Activated CD4-positive, alpha-beta memory T cell treated with anti-CD3 and anti-CD28 coated beads for 36 hours (primary cell): ENCODE results near the gene KRT84. TPM values are rescaled to one million over a fixed set of nuclear protein-coding genes. Genes with fewer than 3 reads are reported as not detected.
A peak's percentile ranks its signal among the peaks of the same experiment; 100 is the strongest.

Experiments used
- CTCF ChIA-PET: fragments of 350-600 bp; sonication (Branson Sonifier 250); formaldehyde crosslinking; loops from one replicate; lab custom pipeline; 2021; ENCODE audit warnings: antibody characterized with exemption, inconsistent platforms; lab: Charles Lee
- POLR2A ChIA-PET: fragments of 350-600 bp; sonication (Branson Sonifier 250); formaldehyde crosslinking; loops from one replicate; lab custom pipeline; 2021; ENCODE audit warnings: antibody characterized with exemption; lab: Charles Lee
- DNase-seq: peaks from one replicate; pipeline ENCODE4 v3.0.0-alpha.2; 2020
- H3K27ac Mint-ChIP-seq: one replicate; pipeline ENCODE4 v1.8.0; 2021; ENCODE audit warnings: mixed read lengths
- H3K27me3 Mint-ChIP-seq: one replicate; pipeline ENCODE4 v1.8.0; 2021; ENCODE audit warnings: mixed read lengths
- H3K36me3 Mint-ChIP-seq: one replicate; pipeline ENCODE4 v1.8.0; 2021; ENCODE audit warnings: mixed read lengths
- H3K4me1 Mint-ChIP-seq: one replicate; pipeline ENCODE4 v1.8.0; 2021; ENCODE audit warnings: low read depth, mixed read lengths
- H3K4me3 Mint-ChIP-seq: one replicate; pipeline ENCODE4 v1.8.0; 2021; ENCODE audit warnings: mild to moderate bottlenecking, mixed read lengths
- H3K9me3 Mint-ChIP-seq: one replicate; pipeline ENCODE4 v1.8.0; 2021; ENCODE audit warnings: mixed read lengths
- intact Hi-C: fragments of 100-400 bp; cut with micrococcal nuclease; formaldehyde crosslinking; loops from one replicate; pipeline ENCODE4 v1.15.1; 2023
- total RNA-seq, 2 experiments: library from RNA; stranded (reverse); gene quantifications; one replicate each; pipeline ENCODE4 v1.2.3, GENCODE V29; 2021

KRT84 gene
- total RNA-seq, 2 experiments from 2014 or later, result not detected

- H3K9me3 Mint-ChIP-seq, result no peaks in the 10 kb centered on the region
- ChIA-PET POLR2A (no interaction called here), CTCF (no interaction called here)
- no peak overlapping the region for H3K4me3 Mint-ChIP-seq
- DNase-seq, result no peak
- no peaks in the 10 kb centered on the region for H3K4me1 Mint-ChIP-seq
- H3K27ac Mint-ChIP-seq, result no peak overlapping the region
- peaks cover 4% of the 10 kb centered on the region for H3K27me3 Mint-ChIP-seq
- intact Hi-C loops, result no loop called here
- H3K36me3 Mint-ChIP-seq, result no peaks in the 10 kb centered on the region
Measured at GRCh38 chr12:52404951-52405350, 19.5 kb upstream of the KRT84 start.

DNA sequence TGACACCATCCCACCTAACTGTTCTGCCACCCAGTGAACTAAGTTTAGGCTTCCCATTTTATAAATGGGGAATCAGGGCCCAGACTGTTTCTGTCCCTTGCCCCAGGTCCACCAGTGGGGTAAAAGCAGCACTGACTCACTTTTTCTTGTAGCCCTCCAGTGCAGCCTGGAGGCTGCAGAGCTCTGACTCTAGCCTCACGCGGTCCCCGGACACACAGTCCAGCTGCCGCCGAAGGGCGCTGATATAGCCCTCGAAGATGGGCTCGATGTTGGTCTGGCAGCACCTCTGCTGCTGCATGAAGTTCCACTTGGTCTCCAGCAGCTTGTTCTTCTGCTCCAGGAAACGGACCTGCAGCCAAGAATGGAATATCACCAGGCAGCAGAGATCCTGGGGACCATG lies 18.1 kb upstream of the KRT84 start:
- Mint-ChIP-seq H3K36me3 (no peaks in the 10 kb centered on the region), H3K4me3 (no peak overlapping the region), H3K9me3 (no peaks in the 10 kb centered on the region), H3K4me1 (peaks cover 2% of the 10 kb centered on the region), H3K27me3 (peaks cover 3% of the 10 kb centered on the region), H3K27ac (no peak overlapping the region)
- DNase-seq, result no peak
- intact Hi-C loops, result no loop called here
- ChIA-PET POLR2A (no interaction called here), CTCF (no interaction called here)

DNA sequence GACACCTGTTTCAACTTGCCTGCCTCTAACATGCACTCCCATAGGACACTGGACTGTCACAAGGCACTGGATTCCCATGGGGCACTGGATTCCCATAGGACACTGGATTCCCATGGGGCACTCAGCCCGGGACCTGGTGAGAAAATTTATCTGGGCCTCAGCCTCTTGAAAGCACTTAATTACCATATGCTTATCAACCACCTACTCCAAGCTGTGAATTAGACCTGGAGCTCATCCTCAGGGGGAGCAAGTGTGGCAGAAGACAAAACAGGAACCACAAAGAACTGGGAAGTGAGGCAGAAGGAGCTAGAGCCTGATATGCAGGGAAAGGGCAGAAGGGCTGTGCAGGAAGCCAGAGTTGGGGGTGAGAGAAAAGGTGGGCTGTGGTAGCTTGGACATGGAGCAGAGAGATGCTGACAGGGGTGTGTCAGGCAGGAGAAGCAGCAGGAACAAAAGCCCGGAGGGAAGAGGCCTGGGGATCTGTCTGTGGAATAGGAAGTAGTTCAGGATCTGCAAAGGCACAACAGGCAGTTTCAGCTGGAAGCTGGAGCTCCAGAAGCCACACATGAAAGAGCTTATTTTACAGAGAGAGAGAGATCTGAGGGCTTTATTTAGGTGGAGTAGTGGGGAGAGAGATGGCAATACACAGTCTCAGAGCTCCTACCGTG lies 17.6 kb upstream of the KRT84 start:
- POLR2A ChIA-PET, result no interaction called here
- Mint-ChIP-seq H3K36me3 (no peaks in the 10 kb centered on the region), H3K4me3 (no peak overlapping the region), H3K9me3 (no peaks in the 10 kb centered on the region), H3K4me1 (peaks cover 2% of the 10 kb centered on the region), H3K27me3 (no peaks in the 10 kb centered on the region), H3K27ac (no peak overlapping the region)
- no peak for DNase-seq
- intact Hi-C loops, result no loop called here
- CTCF ChIA-PET, result no interaction called here

DNA sequence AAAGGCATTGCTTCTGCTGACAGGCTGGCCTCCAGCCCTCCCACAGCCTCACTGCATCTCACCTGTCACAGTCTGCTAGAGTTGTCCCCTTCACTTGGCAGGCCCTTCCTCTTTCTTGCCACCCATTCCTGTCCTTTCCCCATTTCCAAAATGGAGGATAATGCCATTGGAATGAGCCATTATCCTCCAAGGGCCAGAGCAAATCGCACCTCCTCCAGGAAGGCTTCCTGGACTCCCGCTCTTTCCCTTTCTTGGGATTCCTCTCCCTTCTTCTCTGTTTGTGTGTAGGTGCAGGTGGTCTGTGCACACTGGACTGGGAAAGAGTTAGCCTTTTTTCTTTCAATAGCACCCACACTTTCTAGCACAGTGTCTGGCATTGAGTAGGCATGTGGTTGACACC lies 16.9 kb upstream of the KRT84 start:
- no peaks in the 10 kb centered on the region for H3K27me3 Mint-ChIP-seq
- ChIA-PET POLR2A (interaction anchor here (1.1 kb wide), 1 partner anchor 10 kb away, joined by 5 read pairs; no protein-coding TSS in a partner anchor), CTCF (interaction anchor here (0.7 kb wide), 1 partner anchor 477 kb away, joined by 3 read pairs; no protein-coding TSS in a partner anchor)
- no peak overlapping the region for H3K27ac Mint-ChIP-seq
- H3K9me3 Mint-ChIP-seq, result no peaks in the 10 kb centered on the region
- H3K4me1 Mint-ChIP-seq, result peaks cover 2% of the 10 kb centered on the region
- no peak overlapping the region for H3K4me3 Mint-ChIP-seq
- DNase-seq, result no peak
- intact Hi-C loops, result no loop called here
- no peaks in the 10 kb centered on the region for H3K36me3 Mint-ChIP-seq

- DNase-seq, result no peak
- Mint-ChIP-seq H3K9me3 (no peaks in the 10 kb centered on the region), H3K4me1 (peaks cover 2% of the 10 kb centered on the region), H3K27me3 (no peaks in the 10 kb centered on the region), H3K36me3 (no peaks in the 10 kb centered on the region), H3K27ac (no peak overlapping the region), H3K4me3 (no peak overlapping the region)
- CTCF ChIA-PET, result interaction anchor here (0.7 to 1.0 kb wide), 2 partner anchors 21 to 478 kb away, joined by 3 read pairs; no protein-coding TSS in a partner anchor
- POLR2A ChIA-PET, result interaction anchor here (1.1 kb wide), 1 partner anchor 10 kb away, joined by 5 read pairs; no protein-coding TSS in a partner anchor
- intact Hi-C loops, result no loop called here
Measured at GRCh38 chr12:52401926-52402325, 16.5 kb upstream of the KRT84 start.

DNA sequence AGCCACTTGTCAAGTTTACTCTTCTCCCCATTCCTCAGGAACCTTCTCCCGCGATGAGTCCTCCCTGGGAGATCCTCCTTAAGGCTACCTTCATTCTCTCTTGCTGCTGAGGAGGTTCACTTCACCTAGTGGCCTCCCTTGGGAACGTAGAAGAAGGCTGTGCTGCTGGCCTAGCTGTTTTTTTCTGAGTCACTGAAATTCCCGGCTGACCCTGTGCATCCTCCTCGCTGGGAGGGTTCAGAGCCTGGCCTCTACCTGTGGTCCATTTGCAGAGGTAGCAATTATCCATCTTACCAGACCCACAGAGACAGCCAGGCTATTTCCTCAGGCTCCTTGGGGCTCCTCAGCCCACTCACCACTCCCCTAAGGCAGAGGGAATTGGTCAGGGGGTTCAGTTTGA lies 16.1 kb upstream of the KRT84 start:
- Mint-ChIP-seq H3K27ac (no peak overlapping the region), H3K4me1 (peaks cover 2% of the 10 kb centered on the region), H3K9me3 (no peaks in the 10 kb centered on the region), H3K36me3 (no peaks in the 10 kb centered on the region), H3K4me3 (no peak overlapping the region), H3K27me3 (no peaks in the 10 kb centered on the region)
- intact Hi-C loops, result no loop called here
- no peak for DNase-seq
- CTCF ChIA-PET, result interaction anchor here (1.0 kb wide), 1 partner anchor 21 kb away, joined by 3 read pairs; no protein-coding TSS in a partner anchor
- POLR2A ChIA-PET, result interaction anchor here (1.1 kb wide), 1 partner anchor 9 kb away, joined by 5 read pairs; no protein-coding TSS in a partner anchor

GRCh38 chr12:52400906-52401305 lies 15.5 kb upstream of the KRT84 start:
- no peaks in the 10 kb centered on the region for H3K9me3 Mint-ChIP-seq
- DNase-seq, result no peak
- H3K27me3 Mint-ChIP-seq, result no peaks in the 10 kb centered on the region
- H3K4me3 Mint-ChIP-seq, result no peak overlapping the region
- ChIA-PET POLR2A (no interaction called here), CTCF (interaction anchor here (1.0 kb wide), 1 partner anchor 20 kb away, joined by 3 read pairs; no protein-coding TSS in a partner anchor)
- H3K36me3 Mint-ChIP-seq, result no peaks in the 10 kb centered on the region
- intact Hi-C loops, result no loop called here
- H3K27ac Mint-ChIP-seq, result no peak overlapping the region
- peaks cover 2% of the 10 kb centered on the region for H3K4me1 Mint-ChIP-seq

DNA sequence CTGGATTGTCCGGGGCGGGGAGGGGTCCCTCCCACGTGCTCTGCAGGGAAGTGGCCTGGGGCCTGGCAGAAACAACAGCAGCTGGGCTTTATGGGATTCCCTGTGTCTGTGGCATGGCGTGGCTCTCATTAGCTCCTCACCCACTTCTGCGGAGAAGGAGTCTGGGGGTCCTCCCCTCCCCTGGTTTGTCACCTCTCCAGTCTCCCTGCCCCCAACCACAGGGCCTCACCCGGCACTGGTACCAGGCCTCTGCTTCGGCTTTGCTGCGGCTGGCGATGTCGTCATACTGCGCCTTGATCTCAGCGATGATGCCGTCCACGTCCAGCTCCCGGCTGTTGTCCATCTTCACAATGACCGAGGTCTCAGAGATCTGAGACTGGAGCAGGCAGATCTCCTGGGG lies 14.3 kb upstream of the KRT84 start:
- peaks cover 4% of the 10 kb centered on the region for H3K27me3 Mint-ChIP-seq
- ChIA-PET POLR2A (no interaction called here), CTCF (interaction anchor here (0.5 to 2.6 kb wide), 2 partner anchors 480 to 525 kb away, joined by 6 read pairs; no protein-coding TSS in a partner anchor)
- H3K4me1 Mint-ChIP-seq, result peaks cover 2% of the 10 kb centered on the region
- H3K4me3 Mint-ChIP-seq, result no peak overlapping the region
- no peak for DNase-seq
- no peaks in the 10 kb centered on the region for H3K9me3 Mint-ChIP-seq
- H3K36me3 Mint-ChIP-seq, result no peaks in the 10 kb centered on the region
- no peak overlapping the region for H3K27ac Mint-ChIP-seq
- intact Hi-C loops, result no loop called here

DNA sequence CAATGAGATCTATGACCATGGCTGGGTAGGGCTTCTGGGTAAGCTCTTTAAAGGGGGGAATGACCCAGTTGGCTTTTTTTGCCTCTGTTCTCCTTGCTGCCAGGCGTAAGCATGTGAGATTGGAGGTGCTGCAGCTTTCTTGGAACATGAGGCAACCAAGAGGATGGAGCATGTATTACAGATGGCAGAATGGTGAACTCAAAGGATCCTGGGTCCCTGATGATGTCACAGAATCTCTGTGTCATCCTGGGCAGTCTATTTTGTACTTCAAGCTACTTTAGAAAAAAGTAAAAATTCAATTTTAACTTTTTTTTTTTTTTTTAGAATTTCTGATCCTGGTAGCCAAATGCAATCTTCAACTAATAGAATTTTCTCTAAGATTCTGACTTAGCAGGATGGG lies 12.7 kb upstream of the KRT84 start:
- no peak for DNase-seq
- ChIA-PET CTCF (interaction anchor here (1.2 to 2.6 kb wide), 2 partner anchors 119 to 481 kb away, joined by 3 to 6 read pairs; no protein-coding TSS in a partner anchor), POLR2A (no interaction called here)
- H3K4me1 Mint-ChIP-seq, result peaks cover 2% of the 10 kb centered on the region
- intact Hi-C loops, result no loop called here
- no peaks in the 10 kb centered on the region for H3K9me3 Mint-ChIP-seq
- H3K27me3 Mint-ChIP-seq, result peaks cover 4% of the 10 kb centered on the region
- no peaks in the 10 kb centered on the region for H3K36me3 Mint-ChIP-seq
- no peak overlapping the region for H3K27ac Mint-ChIP-seq
- H3K4me3 Mint-ChIP-seq, result no peak overlapping the region

DNA sequence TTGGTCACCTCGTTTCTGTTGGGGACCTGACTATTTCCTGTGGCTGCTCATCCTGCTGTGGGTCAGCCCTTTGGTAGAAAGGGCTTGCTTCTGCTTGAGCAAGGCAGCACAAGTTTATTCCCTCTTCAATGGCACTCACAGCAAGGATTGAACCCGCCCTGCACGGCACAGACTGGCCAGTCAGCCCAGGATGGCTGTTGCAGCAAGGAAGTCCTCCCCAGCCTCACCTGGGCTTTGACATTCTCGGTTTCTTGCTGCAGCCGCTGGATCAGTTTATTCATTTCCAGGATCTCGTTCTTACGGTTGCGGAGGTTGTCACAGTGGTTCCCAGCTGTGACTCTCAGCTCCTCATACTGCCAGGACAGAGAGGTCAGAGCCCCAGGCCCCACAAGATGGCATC lies 11.2 kb upstream of the KRT84 start:
- Mint-ChIP-seq H3K4me3 (no peak overlapping the region), H3K27me3 (peaks cover 4% of the 10 kb centered on the region), H3K4me1 (peaks cover 2% of the 10 kb centered on the region), H3K36me3 (no peaks in the 10 kb centered on the region), H3K27ac (no peak overlapping the region), H3K9me3 (no peaks in the 10 kb centered on the region)
- intact Hi-C loops, result no loop called here
- no peak for DNase-seq
- CTCF ChIA-PET, result interaction anchor here (1.2 kb wide), 1 partner anchor 483 kb away, joined by 3 read pairs; no protein-coding TSS in a partner anchor
- POLR2A ChIA-PET, result no interaction called here

GRCh38 chr12:52395761-52396434 lies 10.4 kb upstream of the KRT84 start:
- H3K36me3 Mint-ChIP-seq, result no peaks in the 10 kb centered on the region
- no peak overlapping the region for H3K4me3 Mint-ChIP-seq
- intact Hi-C loops, result no loop called here
- peak; percentile 18 for DNase-seq
- H3K27me3 Mint-ChIP-seq, result peaks cover 4% of the 10 kb centered on the region
- H3K27ac Mint-ChIP-seq, result no peak overlapping the region
- ChIA-PET CTCF (interaction anchor here (0.5 to 1.2 kb wide), 5 partner anchors 22 to 484 kb away, joined by 3 read pairs; no protein-coding TSS in a partner anchor), POLR2A (no interaction called here)
- H3K4me1 Mint-ChIP-seq, result peaks cover 2% of the 10 kb centered on the region
- H3K9me3 Mint-ChIP-seq, result no peaks in the 10 kb centered on the region

GRCh38 chr12:52394836-52395405 lies 9.5 kb upstream of the KRT84 start:
- peaks cover 4% of the 10 kb centered on the region for H3K27me3 Mint-ChIP-seq
- no peak overlapping the region for H3K27ac Mint-ChIP-seq
- no peak overlapping the region for H3K4me3 Mint-ChIP-seq
- no peak for DNase-seq
- H3K4me1 Mint-ChIP-seq, result peaks cover 2% of the 10 kb centered on the region
- ChIA-PET POLR2A (no interaction called here), CTCF (interaction anchor here (0.8 to 1.2 kb wide), 2 partner anchors 33 kb away, joined by 3 read pairs; no protein-coding TSS in a partner anchor)
- no peaks in the 10 kb centered on the region for H3K9me3 Mint-ChIP-seq
- intact Hi-C loops, result no loop called here
- no peaks in the 10 kb centered on the region for H3K36me3 Mint-ChIP-seq
